IMR-90 (cell line): ENCODE data around the gene MALT1. TPM values are rescaled to one million over a fixed set of nuclear protein-coding genes. Genes with fewer than 3 reads are reported as not detected.
A peak's percentile ranks its signal among the peaks of the same experiment; 100 is the strongest.

Experiments used
- ATAC-seq: fragments of 200-7000 bp; cut with Tn5 transposase; 2 replicates; pipeline ENCODE4 v1.9.1; 2020; ENCODE audit warnings: low read depth, mild to moderate bottlenecking, moderate library complexity
- BruUV-seq: library from RNA; stranded (reverse); fragments of 400-500 nt; replicated peaks from 2 replicates; lab custom pipeline; 2021; lab: Mats Ljungman, UMichigan
- CTCF ChIA-PET: fragments of 300-600 bp; formaldehyde crosslinking; extraction: SDS; loops from one replicate; lab custom pipeline; 2021; ENCODE audit warnings: antibody characterized with exemption; lab: Yijun Ruan, JAX
- POLR2A ChIA-PET: fragments of 300-600 bp; sonication (Branson Sonifier 250); formaldehyde crosslinking; loops from one replicate; lab custom pipeline; 2022; ENCODE audit warnings: antibody characterized with exemption; ENCODE audit not compliant: unreplicated experiment; lab: Charles Lee
- DNase-seq: peaks from one replicate; pipeline ENCODE4 v3.0.0; 2013
- H2AFZ ChIP-seq: replicated peaks from 2 replicates; pipeline ENCODE3; 2013; ENCODE audit warnings: low read length, mild to moderate bottlenecking; ENCODE audit not compliant: poor library complexity
- H2AK5ac ChIP-seq: 2 replicates; pipeline ENCODE4 v1.6.1; 2013; ENCODE audit warnings: low read depth, low read length, inconsistent platforms
- H2AK9ac ChIP-seq: replicated peaks from 2 replicates; pipeline ENCODE3; 2013; ENCODE audit warnings: mild to moderate bottlenecking, low read depth, low read length, moderate library complexity; ENCODE audit not compliant: poor library complexity
- H2BK120ac ChIP-seq: 2 replicates; pipeline ENCODE4 v1.6.1; 2013; ENCODE audit warnings: low read depth, low read length, inconsistent platforms
- H2BK15ac ChIP-seq: 3 replicates; pipeline ENCODE4 v1.6.1; 2013; ENCODE audit warnings: low read depth, low read length, inconsistent platforms
- H2BK20ac ChIP-seq: 2 replicates; pipeline ENCODE4 v1.6.1; 2013; ENCODE audit warnings: low read depth, mild to moderate bottlenecking, inconsistent platforms, low read length, moderate library complexity
- H2BK5ac ChIP-seq: 2 replicates; pipeline ENCODE4 v1.6.1; 2013; ENCODE audit warnings: mild to moderate bottlenecking, low read depth, low read length, inconsistent platforms; ENCODE audit not compliant: poor library complexity, severe bottlenecking
- H3K14ac ChIP-seq: replicated peaks from 2 replicates; pipeline ENCODE4 v1.6.1; 2013; ENCODE audit warnings: low read depth, low read length, inconsistent platforms
- H3K18ac ChIP-seq: 2 replicates; pipeline ENCODE4 v1.6.1; 2013; ENCODE audit warnings: low read depth, low read length, control low read depth
- H3K23ac ChIP-seq: 2 replicates; pipeline ENCODE4 v1.6.1; 2013; ENCODE audit warnings: low read depth, low read length, inconsistent platforms
- H3K27ac ChIP-seq: 2 replicates; pipeline ENCODE4 v1.5.1; 2013; ENCODE audit warnings: mild to moderate bottlenecking, control low read depth, low read length; ENCODE audit not compliant: insufficient read depth
- H3K27me3 ChIP-seq: 2 replicates; pipeline ENCODE4 v1.6.1; 2013; ENCODE audit warnings: low read length; ENCODE audit not compliant: control insufficient read depth, insufficient read depth
- H3K36me3 ChIP-seq: 2 replicates; pipeline ENCODE4 v1.6.1; 2013; ENCODE audit warnings: low read length, mixed read lengths; ENCODE audit not compliant: control insufficient read depth, insufficient read depth
- H3K4ac ChIP-seq: 2 replicates; pipeline ENCODE4 v1.6.1; 2013; ENCODE audit warnings: low read depth, low read length, inconsistent platforms
- H3K4me1 ChIP-seq: 2 replicates; pipeline ENCODE4 v1.6.1; 2013; ENCODE audit warnings: low read length, mixed read lengths; ENCODE audit not compliant: control insufficient read depth, insufficient read depth
- H3K4me2 ChIP-seq: 2 replicates; pipeline ENCODE4 v1.6.1; 2013; ENCODE audit warnings: low read depth, mild to moderate bottlenecking, control low read depth, low read length, moderate library complexity
- H3K4me3 ChIP-seq: 2 replicates; pipeline ENCODE4 v1.5.1; 2013; ENCODE audit warnings: low read depth, mild to moderate bottlenecking, control low read depth, low read length, moderate library complexity; ENCODE audit not compliant: insufficient read depth
- H3K56ac ChIP-seq: 2 replicates; pipeline ENCODE4 v1.6.1; 2013; ENCODE audit warnings: low read length, inconsistent platforms; ENCODE audit not compliant: insufficient read depth; ENCODE audit errors: extremely low read depth
- H3K79me1 ChIP-seq, 2 experiments: 2 replicates each; pipeline ENCODE4 v1.6.1; 2013; ENCODE audit warnings: low read length in 2 of 2, inconsistent platforms in 1 of 2, low read depth in 1 of 2
- H3K9ac ChIP-seq: 2 replicates; pipeline ENCODE4 v1.6.1; 2013; ENCODE audit warnings: low read depth, low read length, control low read depth
- H3K9me1 ChIP-seq: 2 replicates; pipeline ENCODE4 v1.6.1; 2013; ENCODE audit warnings: low read length, inconsistent platforms; ENCODE audit not compliant: insufficient read depth
- H3K9me3 ChIP-seq: 2 replicates; pipeline ENCODE4 v1.6.1; 2013; ENCODE audit warnings: low read length; ENCODE audit not compliant: control insufficient read depth, insufficient read depth
- H4K20me1 ChIP-seq: 2 replicates; pipeline ENCODE4 v1.6.1; 2013; ENCODE audit warnings: low read length, inconsistent platforms; ENCODE audit not compliant: insufficient read depth
- H4K5ac ChIP-seq: 2 replicates; pipeline ENCODE4 v1.6.1; 2013; ENCODE audit warnings: mild to moderate bottlenecking, low read depth, low read length, control low read depth
- H4K8ac ChIP-seq, 2 experiments: 2 replicates each; pipeline ENCODE4 v1.6.1; 2013; ENCODE audit warnings: low read depth in 2 of 2, low read length in 2 of 2, control low read depth in 1 of 2, inconsistent platforms in 1 of 2
- H4K91ac ChIP-seq: 2 replicates; pipeline ENCODE4 v1.6.1; 2013; ENCODE audit warnings: low read depth, low read length, inconsistent platforms; ENCODE audit not compliant: insufficient read depth
- CHD1 ChIP-seq: IDR thresholded peaks from 2 replicates; pipeline ENCODE4 v1.6.1; 2012; ENCODE audit warnings: low read depth, low read length, improper control_type of control experiment
- CTCF ChIP-seq: conservative IDR thresholded peaks from 2 replicates; pipeline ENCODE4 v1.5.1; 2012; ENCODE audit warnings: mild to moderate bottlenecking, low read depth, low read length, improper control_type of control experiment
- FOS ChIP-seq: fragments of 150-350 bp; IDR thresholded peaks from 2 replicates; pipeline ENCODE4 v1.6.1; 2016; ENCODE audit warnings: low read depth, low read length
- MAFK ChIP-seq: IDR thresholded peaks from 2 replicates; pipeline ENCODE4 v1.6.1; 2012; ENCODE audit warnings: low read depth, low read length, improper control_type of control experiment
- MAZ ChIP-seq: IDR thresholded peaks from 2 replicates; pipeline ENCODE4 v1.6.1; 2012; ENCODE audit warnings: low read depth, mild to moderate bottlenecking, low read length, improper control_type of control experiment, moderate library complexity, borderline replicate concordance
- MXI1 ChIP-seq: IDR thresholded peaks from 2 replicates; pipeline ENCODE4 v1.6.1; 2012; ENCODE audit warnings: low read depth, mild to moderate bottlenecking, low read length, moderate library complexity, borderline replicate concordance
- POLR2A ChIP-seq: IDR thresholded peaks from 2 replicates; pipeline ENCODE4 v1.6.1; 2012; ENCODE audit warnings: mild to moderate bottlenecking, low read depth, low read length
- RAD21 ChIP-seq: IDR thresholded peaks from 2 replicates; pipeline ENCODE4 v1.6.1; 2012; ENCODE audit warnings: low read length, improper control_type of control experiment
- RCOR1 ChIP-seq: IDR thresholded peaks from 2 replicates; pipeline ENCODE4 v1.6.1; 2012; ENCODE audit warnings: mild to moderate bottlenecking, low read length, improper control_type of control experiment; ENCODE audit not compliant: insufficient replicate concordance
- RFX5 ChIP-seq: IDR thresholded peaks from 2 replicates; pipeline ENCODE4 v1.8.0; 2012; ENCODE audit warnings: low read depth, mild to moderate bottlenecking, low read length, moderate library complexity
- SMC3 ChIP-seq: fragments of 150-350 bp; IDR thresholded peaks from 2 replicates; pipeline ENCODE4 v1.6.1; 2016; ENCODE audit warnings: low read depth, mild to moderate bottlenecking, antibody characterized with exemption, low read length, moderate library complexity
- WGBS, 2 experiments: methylation state at CpG; one replicate each; pipeline versions ENCODE4 v1.1.5 to v1.1.7; 2013; ENCODE audit warnings: missing lambda C conversion rate in 2 of 2; ENCODE audit not compliant: insufficient read length in 1 of 2; ENCODE audit errors: extremely low coverage in 2 of 2; 5-methylcytosine and 5-hydroxymethylcytosine counted together
- dilution Hi-C: fragments of 300-500 bp; cut with HindIII; formaldehyde crosslinking; loops from one replicate; pipeline ENCODE4 v1.14.3; 2018; ENCODE audit warnings: low sequenced_read_pairs; ENCODE audit not compliant: unreplicated experiment
- in situ Hi-C: fragments of 300-500 bp; cut with MboI; formaldehyde crosslinking; loops from 3 replicates; pipeline ENCODE4 v1.14.3; 2019; ENCODE audit warnings: low sequenced_read_pairs, inconsistent platforms, mixed read lengths
- intact Hi-C: fragments of 100-400 bp; cut with micrococcal nuclease; formaldehyde crosslinking; loops from 2 replicates; pipeline ENCODE4 v1.10.0; 2022
- polyA plus RNA-seq, 3 experiments: library from polyadenylated mRNA; depleted of rRNA; stranded (reverse); fragments of >200 nt; gene quantifications; 2 replicates each; pipeline ENCODE4 v1.2.3, GENCODE V29; 2012; ENCODE audit warnings: low replicate concordance in 1 of 3
- total RNA-seq: library from RNA; depleted of rRNA; stranded (reverse); fragments of >200 nt; gene quantifications from 2 replicates; pipeline ENCODE4 v1.2.3, GENCODE V29; 2012
- TF ChIP-seq, protein P1 (sequence below): fragments of 150-350 bp; IDR thresholded peaks from 2 replicates; pipeline ENCODE4 v1.6.1; 2016; ENCODE audit warnings: low read depth, mild to moderate bottlenecking, low read length, moderate library complexity, borderline replicate concordance

Gene MALT1
- total and polyA plus RNA-seq, 2 of the 4 experiments (the other 2 are of a cell fraction): 8.3 to 25.3 TPM

- no peak for TF ChIP-seq SMC3
Observed at GRCh38 chr18:58761241-58761969, 90.1 kb downstream of the MALT1 start (continued).

- no peak overlapping the region for H3K9ac ChIP-seq
- H3K4me1 ChIP-seq: no peaks in the 10 kb centered on the region
- DNase-seq (no peak), ATAC-seq (no peak)
- no peaks in the 10 kb centered on the region for H3K79me1 ChIP-seq
- H2BK5ac ChIP-seq: no peak overlapping the region
- no peak overlapping the region for H2BK20ac ChIP-seq
- H3K4me2 ChIP-seq: no peak overlapping the region
- no TSS peak for BruUV-seq
- H3K9me1 ChIP-seq: no peaks in the 10 kb centered on the region
- H4K91ac ChIP-seq: no peak overlapping the region
- CTCF ChIA-PET: no interaction called here
- H3K23ac ChIP-seq: no peak overlapping the region
- no peak overlapping the region for H3K14ac ChIP-seq
- H3K27me3 ChIP-seq: peaks cover 18% of the 10 kb centered on the region
- H2AK9ac ChIP-seq: peak overlapping the region; percentile 19
- H3K27ac ChIP-seq: no peak overlapping the region
- 0 out of 2 replicates have a peak overlapping the region, but pooled peaks have one; percentile 7 for H2AK5ac ChIP-seq
- 88% methylated on average over 6 of the region's 15 CpGs; no CpG with 5 or more reads in 1 of the 2 experiments for WGBS, 2 experiments
- dilution Hi-C loops (no loop called here), in situ Hi-C loops (loop anchor here (5.0 to 10.0 kb wide), 2 partner anchors 235 to 717 kb away; partner anchors contain the start of gene NEDD4L), intact Hi-C loops (loop anchor here (5.0 to 10.0 kb wide), 3 partner anchors 267 to 880 kb away; partner anchors contain the start of gene NEDD4L)
- H2BK120ac ChIP-seq: no peak overlapping the region
- peak overlapping the region; percentile 34 for H2AFZ ChIP-seq
- H4K5ac ChIP-seq: no peak overlapping the region
- H3K18ac ChIP-seq: no peak overlapping the region
- H4K8ac ChIP-seq: no peak overlapping the region
- H3K56ac ChIP-seq: no peak overlapping the region
- H4K20me1 ChIP-seq: no peaks in the 10 kb centered on the region
- no peak overlapping the region for H3K4ac ChIP-seq
- POLR2A ChIA-PET: interaction anchor here (0.5 kb wide), 1 partner anchor 166 kb away, joined by 5 read pairs; no protein-coding TSS in a partner anchor
- no peak overlapping the region for H3K4me3 ChIP-seq
- H3K9me3 ChIP-seq: no peaks in the 10 kb centered on the region
- no peaks in the 10 kb centered on the region for H3K36me3 ChIP-seq
- no peak overlapping the region for H2BK15ac ChIP-seq
- no peak for TF ChIP-seq MXI1
- TF ChIP-seq MAFK: no peak
- TF ChIP-seq CTCF: no peak
- TF ChIP-seq MAZ: no peak
- no peak for TF ChIP-seq POLR2A
- TF ChIP-seq RFX5: no peak
- TF ChIP-seq RAD21: no peak
- no peak for TF ChIP-seq RCOR1
- TF ChIP-seq CHD1: no peak
- TF ChIP-seq FOS: no peak
- TF ChIP-seq, protein P1, sequence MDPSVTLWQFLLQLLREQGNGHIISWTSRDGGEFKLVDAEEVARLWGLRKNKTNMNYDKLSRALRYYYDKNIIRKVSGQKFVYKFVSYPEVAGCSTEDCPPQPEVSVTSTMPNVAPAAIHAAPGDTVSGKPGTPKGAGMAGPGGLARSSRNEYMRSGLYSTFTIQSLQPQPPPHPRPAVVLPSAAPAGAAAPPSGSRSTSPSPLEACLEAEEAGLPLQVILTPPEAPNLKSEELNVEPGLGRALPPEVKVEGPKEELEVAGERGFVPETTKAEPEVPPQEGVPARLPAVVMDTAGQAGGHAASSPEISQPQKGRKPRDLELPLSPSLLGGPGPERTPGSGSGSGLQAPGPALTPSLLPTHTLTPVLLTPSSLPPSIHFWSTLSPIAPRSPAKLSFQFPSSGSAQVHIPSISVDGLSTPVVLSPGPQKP: no peak
Observed at GRCh38 chr18:58761970-58762780, 90.9 kb downstream of the MALT1 start.
